HG02884 (cell line): Measurements from ENCODE around the gene GLRA3.
"Not testable (repeated sequence)": the region's sequence is repeated elsewhere in the genome, so short reads cannot be mapped to it uniquely, and the experiment has no call there.

ENCODE experiments used
- ATAC-seq: cut with Tn5 transposase; IDR thresholded peaks from one replicate; pipeline ENCODE4 v1.9.1; 2021; ENCODE audit warnings: mild to moderate bottlenecking, moderate library complexity; ENCODE audit not compliant: unreplicated experiment

GLRA3 gene

GRCh38 chr4:174669270-174669669 lies 159.8 kb downstream of the GLRA3 start:
- ATAC-seq: no peak

GRCh38 chr4:174665799-174666198 lies 163.2 kb downstream of the GLRA3 start:
- ATAC-seq: no peak

GRCh38 chr4:174663216-174663615 lies 165.8 kb downstream of the GLRA3 start:
- no peak for ATAC-seq

DNA sequence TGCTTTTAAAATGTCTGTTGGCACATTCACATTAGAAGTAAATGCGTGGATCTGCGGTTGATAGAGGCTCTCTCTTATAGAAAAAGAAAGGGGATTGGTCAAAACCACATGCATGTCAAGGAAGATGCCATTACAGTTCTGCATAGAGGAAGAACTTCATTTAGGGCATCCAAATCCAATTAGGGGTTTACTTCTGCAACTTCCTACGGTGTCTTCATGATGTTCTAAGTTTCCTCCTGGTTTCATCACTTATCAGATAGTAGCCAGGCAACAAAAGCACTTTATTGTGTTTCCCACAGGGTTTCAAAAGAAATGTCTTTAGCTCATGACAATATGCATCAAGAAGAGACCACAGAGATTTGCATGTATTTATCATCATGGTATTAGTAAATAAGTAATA lies 170.8 kb downstream of the GLRA3 start:
- ATAC-seq: no peak

- ATAC-seq: no peak
Observed at GRCh38 chr4:174657472-174657871, 171.6 kb downstream of the GLRA3 start.

- ATAC-seq: no peak
Observed at GRCh38 chr4:174654634-174655033, 174.4 kb downstream of the GLRA3 start.

- ATAC-seq: no peak
Observed at GRCh38 chr4:174650711-174651355, 178.2 kb downstream of the GLRA3 start.

DNA sequence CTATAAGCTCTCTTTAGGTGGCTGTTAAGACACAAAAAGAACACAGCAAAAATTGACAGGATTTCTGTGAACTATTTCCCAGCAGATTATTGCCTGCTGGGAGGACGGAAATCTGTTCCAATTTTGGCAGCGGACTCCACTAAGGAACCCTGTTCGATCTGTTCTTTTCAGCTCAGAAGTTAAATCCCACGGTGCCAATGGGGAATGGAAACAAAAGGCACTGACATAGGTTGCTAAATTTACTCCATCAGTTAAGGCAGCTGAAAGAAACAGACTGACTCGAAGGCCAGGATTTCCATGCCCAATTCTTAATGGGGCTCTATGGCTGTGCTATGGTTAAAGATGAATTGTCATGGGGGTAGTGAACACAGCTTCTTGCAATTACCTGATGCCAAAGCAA lies 180.2 kb downstream of the GLRA3 start:
- no peak for ATAC-seq

DNA sequence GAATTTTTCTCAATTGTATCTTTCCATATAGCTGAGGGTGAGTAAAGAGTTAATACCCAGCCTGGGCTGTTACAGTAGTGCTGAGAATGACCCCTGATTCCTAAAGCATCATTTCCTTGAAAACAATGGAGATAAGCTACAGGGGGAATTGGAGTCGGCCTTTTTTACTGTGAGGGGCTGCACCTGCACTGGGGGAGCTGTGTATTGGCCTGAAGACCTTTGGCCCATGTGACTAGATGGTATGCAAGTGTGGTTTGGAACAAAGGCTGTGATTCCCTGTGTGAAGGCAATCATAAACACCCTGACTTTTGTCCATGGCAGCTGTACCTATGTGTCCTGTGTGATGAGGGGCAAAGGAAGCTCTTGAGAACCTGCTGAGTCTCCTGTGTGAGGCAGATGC lies 182.7 kb downstream of the GLRA3 start:
- no peak for ATAC-seq

- no peak for ATAC-seq
Observed at GRCh38 chr4:174640146-174640545, 188.9 kb downstream of the GLRA3 start.

DNA sequence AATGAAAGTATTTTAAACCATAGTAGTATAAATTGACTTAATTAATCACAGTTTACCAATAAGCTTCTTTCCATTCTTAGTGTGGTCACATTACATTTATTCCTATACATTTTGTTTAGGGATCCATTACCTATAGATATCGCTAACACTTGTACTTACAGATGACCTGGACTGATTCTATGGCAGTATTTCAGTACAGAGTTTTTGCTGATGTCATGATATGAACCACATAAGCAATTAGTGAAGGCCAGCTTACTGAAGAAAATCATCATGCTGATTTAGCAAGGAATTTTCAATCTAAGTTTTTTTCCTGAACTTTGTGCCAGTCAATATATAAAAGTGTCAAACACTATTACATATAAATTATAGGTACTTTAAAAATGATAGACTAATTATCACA lies 193.3 kb downstream of the GLRA3 start:
- no peak for ATAC-seq

GRCh38 chr4:174633399-174633798 lies 195.6 kb downstream of the GLRA3 start:
- no peak for ATAC-seq

- ATAC-seq: peak; percentile 67
Observed at GRCh38 chr4:174631901-174632758, 196.9 kb downstream of the GLRA3 start.

DNA sequence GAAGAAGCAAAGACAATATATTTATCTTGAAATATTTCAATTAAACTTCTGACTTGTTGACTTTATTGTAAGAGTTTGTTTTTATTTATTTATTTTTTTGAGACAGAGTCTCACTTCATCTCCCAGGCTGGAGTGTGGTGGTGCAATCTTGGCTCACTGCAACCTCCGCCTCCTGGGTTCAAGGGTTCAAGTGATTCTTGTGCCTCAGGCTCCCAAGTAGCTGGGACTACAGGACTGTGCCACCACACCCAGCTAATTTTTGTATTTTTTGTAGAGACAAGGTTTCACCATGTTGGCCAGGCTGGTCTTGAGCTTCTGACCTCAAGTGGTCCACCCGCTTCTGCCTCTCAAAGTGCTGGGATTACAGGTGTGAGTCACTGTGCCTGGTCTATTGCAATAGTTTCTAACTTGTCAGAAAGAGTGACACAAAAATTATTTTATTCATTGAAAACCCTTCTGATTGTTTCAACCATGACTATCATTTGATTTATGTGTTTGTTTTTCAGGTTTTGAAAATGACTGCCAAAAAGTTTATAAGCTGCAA lies 199.1 kb downstream of the GLRA3 start:
- ATAC-seq: not testable (repeated sequence)

GRCh38 chr4:174629265-174629664 lies 199.8 kb downstream of the GLRA3 start:
- ATAC-seq: no peak

DNA sequence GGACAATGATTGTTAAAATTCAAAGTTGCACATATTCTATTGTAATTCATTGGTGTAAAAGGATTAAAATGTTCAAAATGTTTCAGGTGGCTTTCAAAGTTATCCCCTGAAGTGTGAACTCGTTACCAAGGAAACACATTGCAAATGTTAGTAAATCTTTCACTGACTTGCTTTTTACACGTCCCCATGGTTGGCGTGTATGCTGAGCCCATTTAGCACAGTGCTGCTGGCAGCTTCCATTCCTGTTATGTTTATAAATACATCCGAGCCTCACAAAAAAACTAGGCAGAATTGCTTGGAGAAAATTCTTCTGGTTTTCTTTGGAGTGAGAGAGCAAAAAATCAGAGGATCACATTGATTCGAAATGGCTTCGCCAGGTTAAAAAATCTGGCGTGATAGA lies 200.9 kb downstream of the GLRA3 start:
- no peak for ATAC-seq

DNA sequence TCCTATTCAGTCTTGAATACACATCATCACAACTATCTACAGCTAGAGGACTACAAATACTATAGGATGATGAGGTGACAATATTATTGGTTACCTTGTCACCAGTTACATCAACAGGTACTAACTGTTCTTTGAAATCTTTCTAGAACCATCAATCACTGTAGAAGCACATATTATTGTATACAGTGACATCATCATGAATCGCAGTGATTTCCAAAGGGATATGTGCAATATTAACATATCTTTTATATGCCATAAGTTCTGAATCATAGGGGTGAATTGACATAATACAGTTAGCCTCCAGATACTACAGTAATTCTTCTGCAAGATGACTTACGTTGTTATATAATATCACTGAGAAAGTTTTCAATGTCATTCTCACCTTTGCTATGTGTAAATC lies 201.6 kb downstream of the GLRA3 start:
- no peak for ATAC-seq

- no peak for ATAC-seq
Observed at GRCh38 chr4:174626342-174627008, 202.6 kb downstream of the GLRA3 start.

DNA sequence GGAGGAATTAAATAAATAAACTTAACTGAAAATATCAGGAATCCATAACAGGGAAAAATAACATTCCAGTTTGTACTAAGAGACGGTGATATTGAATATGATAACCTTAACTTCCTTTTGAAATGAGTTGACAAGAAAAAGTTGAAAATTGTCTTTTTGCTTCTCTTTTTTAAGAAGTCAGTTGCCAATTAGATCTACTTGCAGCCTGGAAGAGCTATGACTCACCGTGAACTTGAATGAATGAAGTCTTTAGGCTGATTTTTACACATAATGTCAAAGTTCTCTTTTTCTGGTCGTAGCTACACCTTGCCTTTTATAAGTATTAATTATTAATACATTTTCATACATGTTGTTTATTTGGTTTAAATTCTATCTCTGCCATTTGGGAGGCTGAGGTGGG lies 212.4 kb downstream of the GLRA3 start:
- ATAC-seq: no peak

GRCh38 chr4:174613979-174614378 lies 215.1 kb downstream of the GLRA3 start:
- no peak for ATAC-seq

GRCh38 chr4:174611792-174612191 lies 217.3 kb downstream of the GLRA3 start:
- ATAC-seq: no peak

DNA sequence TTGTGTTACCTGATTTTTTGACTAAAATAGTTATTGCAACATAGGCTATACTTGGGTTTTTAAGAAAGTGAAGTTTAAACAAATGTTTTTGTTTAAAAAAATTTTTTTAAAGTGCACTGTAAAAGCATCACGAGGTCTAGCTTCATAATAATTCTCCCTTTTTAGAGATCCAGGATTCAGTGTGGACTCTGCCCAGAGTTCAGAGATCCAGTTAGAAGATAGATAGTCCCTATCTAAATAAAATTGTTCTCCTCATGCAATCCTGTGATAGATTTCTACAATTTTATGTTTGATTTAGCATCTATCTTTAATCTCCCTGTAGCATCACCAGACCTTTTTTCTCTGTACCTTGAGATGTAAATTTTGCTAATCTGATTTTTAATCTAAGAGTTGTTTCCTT lies 221.3 kb downstream of the GLRA3 start:
- no peak for ATAC-seq
